Fibroblast of pulmonary artery (primary cell): ENCODE data around the gene ZNF396.
A peak's percentile ranks its signal among the peaks of the same experiment; 100 is the strongest.

Source experiments
- DNase-seq: peaks from one replicate; pipeline ENCODE4 v3.0.0-alpha.2; 2010; ENCODE audit warnings: low read depth
- H3K4me3 ChIP-seq: replicated peaks from 2 replicates; pipeline ENCODE4 v1.5.1; 2011; ENCODE audit warnings: low read depth, mild to moderate bottlenecking, control low read depth, low read length, moderate library complexity
- CTCF ChIP-seq: IDR thresholded peaks from 2 replicates; pipeline ENCODE4 v1.5.1; 2011; ENCODE audit warnings: mild to moderate bottlenecking, control low read depth, low read length, inconsistent platforms; ENCODE audit errors: missing control alignments

The ZNF396 gene

GRCh38 chr18:35331367-35332087 is 45.6 kb downstream of the ZNF396 start:
- H3K4me3 ChIP-seq, result no peak overlapping the region
- TF ChIP-seq CTCF, result no peak
- peak; percentile 71 for DNase-seq

DNA sequence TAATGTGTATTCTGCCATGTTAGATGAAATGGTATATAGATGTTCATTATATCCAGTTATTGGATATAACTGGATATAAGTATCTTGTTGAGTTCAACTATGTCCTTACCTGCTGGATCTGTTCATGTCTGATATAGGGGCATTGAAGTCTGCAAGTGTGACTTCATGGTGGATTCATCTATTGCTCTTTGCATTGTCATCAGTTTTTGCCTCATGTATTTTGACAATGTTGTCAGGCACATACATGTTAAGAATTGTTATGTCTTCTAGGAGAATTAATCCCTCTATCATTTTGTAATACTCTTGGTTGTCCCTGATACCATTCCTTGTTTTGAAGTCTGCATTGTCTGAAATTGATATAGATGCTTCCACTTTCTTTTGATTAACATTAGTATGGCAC is 48.3 kb downstream of the ZNF396 start:
- TF ChIP-seq CTCF, result no peak
- no peak overlapping the region for H3K4me3 ChIP-seq
- no peak for DNase-seq

DNA sequence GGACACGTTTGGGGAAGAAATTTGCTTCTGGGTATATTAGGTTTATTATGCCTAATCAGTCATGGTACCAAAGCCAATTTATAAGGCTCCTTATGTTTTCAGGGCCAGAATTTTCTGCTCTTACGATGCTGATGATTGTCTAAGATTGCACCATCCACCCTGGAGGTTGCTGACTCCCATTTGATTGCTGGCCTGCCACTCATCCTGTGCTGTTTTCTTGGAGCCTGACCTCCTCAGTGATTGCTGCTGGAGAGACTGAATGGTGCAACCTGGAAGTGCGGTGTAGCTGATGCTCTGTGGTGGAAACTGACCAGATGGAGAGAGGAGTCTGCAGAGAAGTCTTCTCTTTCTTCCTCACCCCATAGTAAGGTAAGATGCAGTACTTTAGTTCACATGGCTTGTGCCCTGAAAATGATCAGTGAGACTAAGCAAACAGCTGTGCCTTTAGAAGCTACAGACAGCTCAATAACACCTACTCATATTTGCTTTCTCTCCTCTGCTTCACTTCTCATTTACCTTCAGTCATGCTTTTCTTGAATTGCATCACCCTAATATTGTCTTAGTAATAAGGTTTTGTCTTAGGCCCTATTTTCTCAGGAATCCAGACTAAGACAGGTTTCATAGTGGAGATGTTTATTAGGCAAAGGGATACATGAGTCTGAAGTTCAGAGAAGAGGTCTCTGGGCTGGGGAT is 50.3 kb downstream of the ZNF396 start:
- no peak for DNase-seq
- H3K4me3 ChIP-seq, result no peak overlapping the region
- TF ChIP-seq CTCF, result no peak

DNA sequence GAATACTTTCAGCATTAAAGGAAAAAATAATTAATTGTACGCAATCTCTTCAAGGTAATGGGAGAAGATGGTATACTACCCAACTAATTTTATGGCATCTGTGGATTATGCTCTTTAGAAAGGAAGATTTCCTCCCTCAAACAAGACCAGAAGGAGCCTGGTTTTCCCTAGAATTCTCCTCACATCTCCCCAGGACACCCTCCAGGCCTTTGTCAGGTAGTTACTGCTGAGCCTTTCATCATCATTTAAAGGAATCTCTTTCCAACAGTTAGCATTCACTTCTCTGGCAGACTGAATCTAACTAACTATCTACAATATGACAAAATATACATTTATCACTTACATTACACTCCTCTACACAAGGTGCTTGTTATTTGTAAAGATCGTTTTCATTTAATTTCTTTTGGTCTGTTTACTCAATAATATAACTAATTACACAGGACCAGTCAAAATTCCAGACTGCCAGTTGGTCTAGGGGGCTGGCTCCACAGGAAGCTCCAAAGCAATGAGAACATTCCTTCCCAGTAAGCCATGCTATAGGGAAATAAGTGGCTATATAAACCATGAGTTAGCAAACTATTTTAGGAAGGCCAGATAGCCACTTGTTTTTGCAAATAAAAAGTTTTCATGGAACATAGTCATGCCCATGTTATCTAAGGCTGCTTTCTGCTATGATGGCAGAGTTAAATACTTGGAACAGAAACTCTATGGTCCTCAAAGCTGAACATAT is 52.0 kb downstream of the ZNF396 start:
- no peak overlapping the region for H3K4me3 ChIP-seq
- no peak for TF ChIP-seq CTCF
- DNase-seq, result peak; percentile 23

DNA sequence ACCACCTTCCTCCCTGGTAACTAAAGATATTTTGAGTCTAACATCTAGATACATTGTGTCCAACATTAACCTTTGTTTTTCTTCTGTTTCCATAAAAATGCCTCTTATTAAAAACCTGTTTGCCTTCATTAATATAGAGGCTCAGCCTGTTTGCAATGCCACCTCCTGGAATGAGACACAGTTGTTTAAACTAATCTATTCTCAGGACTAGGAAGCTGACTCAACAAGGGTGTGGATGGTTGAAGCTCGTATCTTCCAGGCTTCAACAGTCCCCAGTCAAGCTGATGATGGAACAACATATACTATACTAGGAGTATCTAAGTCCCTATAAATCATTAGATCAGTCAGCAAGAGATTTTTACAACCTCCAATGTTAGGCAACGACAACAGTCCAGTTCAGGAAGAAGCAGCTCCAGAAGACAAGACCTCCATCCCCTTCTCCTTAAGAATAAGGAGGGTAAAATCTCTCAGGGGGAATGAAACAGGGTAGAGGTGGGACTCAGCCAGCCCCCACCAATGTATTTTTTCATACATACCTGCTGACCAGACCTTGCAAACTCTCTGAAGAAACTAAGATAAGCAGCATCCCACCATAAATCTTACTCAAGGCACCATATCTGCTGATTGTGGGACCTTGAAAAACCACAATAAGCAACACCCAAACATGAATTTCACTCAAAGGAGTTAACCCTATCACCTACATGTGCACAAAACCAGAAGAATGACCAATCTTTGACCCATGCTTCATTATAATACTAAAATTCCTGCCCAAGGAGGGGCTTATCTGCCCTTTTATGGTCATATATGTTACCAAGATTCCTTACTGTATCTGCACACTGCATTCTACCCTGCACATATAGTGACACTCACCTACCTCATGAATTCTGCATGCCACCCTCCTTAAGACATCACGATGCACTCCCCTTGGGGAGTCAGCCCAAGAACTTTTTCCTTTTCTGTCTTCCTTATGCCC is 54.4 kb downstream of the ZNF396 start:
- no peak for DNase-seq
- no peak overlapping the region for H3K4me3 ChIP-seq
- TF ChIP-seq CTCF, result no peak
